BE2C (cell line): ENCODE measurements around the gene JPH4.

ENCODE experiments used
- DNase-seq: peaks from one replicate; pipeline ENCODE4 v3.0.0-alpha.2; 2020
- H3K27me3 ChIP-seq: fragments of 250-450 bp; sonication (Bioruptor Pico); 2 replicates; pipeline ENCODE4 v1.5.1; 2020; ENCODE audit warnings: mild to moderate bottlenecking
- H3K36me3 ChIP-seq: fragments of 250-450 bp; sonication (Bioruptor Pico); 2 replicates; pipeline ENCODE4 v1.5.1; 2020; ENCODE audit warnings: mild to moderate bottlenecking
- H3K4me1 ChIP-seq: fragments of 250-450 bp; sonication (Bioruptor Pico); 2 replicates; pipeline ENCODE4 v1.5.1; 2020
- H3K4me3 ChIP-seq: 2 replicates; pipeline ENCODE4 v1.5.1; 2011; ENCODE audit warnings: low read depth, low read length
- H3K9me3 ChIP-seq: fragments of 250-450 bp; sonication (Bioruptor Pico); 2 replicates; pipeline ENCODE4 v1.5.1; 2020
- CTCF ChIP-seq: IDR thresholded peaks from 2 replicates; pipeline ENCODE4 v1.5.1; 2012; ENCODE audit warnings: mild to moderate bottlenecking, low read depth, low read length

Gene JPH4

GRCh38 chr14:23604148-23604547, 25.6 kb upstream of the JPH4 start:
- no peak overlapping the region for H3K4me3 ChIP-seq
- no peak for TF ChIP-seq CTCF
- peaks cover 8% of the 10 kb centered on the region for H3K27me3 ChIP-seq
- no peaks in the 10 kb centered on the region for H3K36me3 ChIP-seq
- no peaks in the 10 kb centered on the region for H3K9me3 ChIP-seq
- no peaks in the 10 kb centered on the region for H3K4me1 ChIP-seq
- DNase-seq: no peak

GRCh38 chr14:23603103-23603502, 24.5 kb upstream of the JPH4 start:
- Histone ChIP-seq H3K9me3 (no peaks in the 10 kb centered on the region), H3K27me3 (peaks cover 8% of the 10 kb centered on the region), H3K4me1 (no peaks in the 10 kb centered on the region), H3K4me3 (no peak overlapping the region), H3K36me3 (no peaks in the 10 kb centered on the region)
- DNase-seq: no peak
- TF ChIP-seq CTCF: no peak

- no peaks in the 10 kb centered on the region for H3K4me1 ChIP-seq
- no peaks in the 10 kb centered on the region for H3K36me3 ChIP-seq
- H3K27me3 ChIP-seq: peaks cover 5% of the 10 kb centered on the region
- no peak for TF ChIP-seq CTCF
- H3K9me3 ChIP-seq: no peaks in the 10 kb centered on the region
- no peak for DNase-seq
- no peak overlapping the region for H3K4me3 ChIP-seq
These were observed 23.8 kb upstream of the JPH4 start for GRCh38 chr14:23602181-23603095.

- DNase-seq: no peak
- no peak for TF ChIP-seq CTCF
- H3K4me3 ChIP-seq: no peak overlapping the region
- no peaks in the 10 kb centered on the region for H3K36me3 ChIP-seq
- no peaks in the 10 kb centered on the region for H3K9me3 ChIP-seq
- no peaks in the 10 kb centered on the region for H3K27me3 ChIP-seq
- no peaks in the 10 kb centered on the region for H3K4me1 ChIP-seq
These were observed 23.2 kb upstream of the JPH4 start for GRCh38 chr14:23601845-23602180.

- DNase-seq: no peak
- Histone ChIP-seq H3K4me1 (no peaks in the 10 kb centered on the region), H3K4me3 (no peak overlapping the region), H3K36me3 (no peaks in the 10 kb centered on the region), H3K9me3 (no peaks in the 10 kb centered on the region), H3K27me3 (no peaks in the 10 kb centered on the region)
- TF ChIP-seq CTCF: no peak
These were observed 22.8 kb upstream of the JPH4 start for GRCh38 chr14:23601424-23601823.

- no peaks in the 10 kb centered on the region for H3K36me3 ChIP-seq
- no peaks in the 10 kb centered on the region for H3K9me3 ChIP-seq
- no peak overlapping the region for H3K4me3 ChIP-seq
- no peaks in the 10 kb centered on the region for H3K4me1 ChIP-seq
- no peaks in the 10 kb centered on the region for H3K27me3 ChIP-seq
- no peak for TF ChIP-seq CTCF
- no peak for DNase-seq
These were observed 22.2 kb upstream of the JPH4 start for GRCh38 chr14:23600806-23601205.
